ENCODE measurements around the gene BAMBI.
A peak's percentile ranks its signal among the peaks of the same experiment; 100 is the strongest.
"Not testable (repeated sequence)": the region's sequence is repeated elsewhere in the genome, so short reads cannot be mapped to it uniquely, and the experiment has no call there.

Gene BAMBI

DNA sequence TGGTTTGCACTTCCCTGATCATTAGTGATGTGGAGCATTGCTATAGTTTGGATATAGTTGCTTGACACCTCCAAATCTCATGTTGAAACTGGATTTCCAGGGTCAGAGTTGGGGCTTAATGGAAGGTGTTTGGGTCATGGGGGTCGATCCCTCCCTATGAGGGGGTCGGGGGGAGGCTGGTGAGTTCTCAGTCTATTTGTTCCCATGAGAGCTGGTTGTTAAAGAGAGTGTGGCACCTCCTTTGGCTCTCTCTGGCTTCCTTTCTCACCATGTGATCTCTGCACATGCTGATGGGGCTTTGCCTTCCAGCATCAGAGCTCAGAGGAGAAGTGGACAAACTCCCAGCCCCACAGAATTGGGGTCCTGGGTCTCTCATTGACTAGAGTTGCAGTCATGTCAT is 36.8 kb upstream of the BAMBI start:
- Histone ChIP-seq H3K27ac (ENCODE audit: low read length) (no peak overlapping the region), H3K9me3 (ENCODE audit: insufficient read depth, low read length, severe bottlenecking) (no peaks in the 10 kb centered on the region), H3K36me3 (ENCODE audit: insufficient read depth, low read length) (no peaks in the 10 kb centered on the region), H3K79me2 (ENCODE audit: insufficient read depth, low read length) (no peaks in the 10 kb centered on the region), H3K4me1 (ENCODE audit: insufficient read depth, low read length) (no peaks in the 10 kb centered on the region), H4K20me1 (ENCODE audit: insufficient read depth, low read length) (no peaks in the 10 kb centered on the region), H3K4me2 (ENCODE audit: insufficient read depth, low read length) (no peak overlapping the region), H3K27me3 (ENCODE audit: insufficient read depth, low read length, poor library complexity) (no peaks in the 10 kb centered on the region), H3K9ac (ENCODE audit: low read depth, low read length) (no peak overlapping the region), H3K4me3 (ENCODE audit: low read depth in 1 of 2, low read length in 2 of 2) (no peak overlapping the region), H2AFZ (ENCODE audit: low read depth, low read length) (no peak overlapping the region)
- ATAC-seq (ENCODE audit: insufficient read depth, low read depth): no peak
- TF ChIP-seq CTCF (IDR thresholded peaks at IDR 0.05; ENCODE audit: borderline replicate concordance, extremely low read depth, low read length, poor library complexity, severe bottlenecking): no peak
- no peak for DNase-seq

DNA sequence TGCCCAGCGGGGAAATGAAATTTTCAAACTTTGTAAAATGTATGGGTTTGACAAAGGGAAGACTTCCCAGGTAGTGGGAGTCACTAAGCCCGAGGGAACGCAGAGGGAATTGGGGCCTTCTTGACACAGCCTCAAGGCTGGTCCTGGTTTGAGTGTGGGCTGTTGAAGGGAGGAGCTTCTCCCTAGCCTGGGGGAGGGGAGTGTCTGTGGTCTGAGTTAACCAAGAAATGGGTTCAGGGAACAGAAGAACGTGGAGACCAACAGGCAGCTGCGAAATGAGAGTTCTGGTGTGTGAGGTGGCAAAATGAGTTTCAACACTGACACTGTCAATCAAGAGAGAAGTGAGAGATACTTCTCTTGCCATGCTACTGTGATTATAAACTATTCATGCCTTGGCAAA is 32.7 kb upstream of the BAMBI start:
- H3K4me1 ChIP-seq (ENCODE audit: insufficient read depth, low read length): no peaks in the 10 kb centered on the region
- no peak overlapping the region for H3K27ac ChIP-seq (ENCODE audit: low read length)
- no peak overlapping the region for H3K9ac ChIP-seq (ENCODE audit: low read depth, low read length)
- H3K4me3 ChIP-seq (ENCODE audit: low read depth in 1 of 2, low read length in 2 of 2): no peak overlapping the region
- no peak for TF ChIP-seq CTCF (IDR thresholded peaks at IDR 0.05; ENCODE audit: borderline replicate concordance, extremely low read depth, low read length, poor library complexity, severe bottlenecking)
- TF ChIP-seq EZH2 (IDR thresholded peaks at IDR 0.05; ENCODE audit: borderline replicate concordance, low read depth, low read length, severe bottlenecking): no peak
- H3K79me2 ChIP-seq (ENCODE audit: insufficient read depth, low read length): no peaks in the 10 kb centered on the region
- H3K4me2 ChIP-seq (ENCODE audit: insufficient read depth, low read length): no peak overlapping the region
- H3K36me3 ChIP-seq (ENCODE audit: insufficient read depth, low read length): no peaks in the 10 kb centered on the region
- DNase-seq (peak; percentile 28), ATAC-seq (ENCODE audit: insufficient read depth, low read depth) (peak; percentile 79)
- H3K9me3 ChIP-seq (ENCODE audit: insufficient read depth, low read length, severe bottlenecking): no peaks in the 10 kb centered on the region
- no peaks in the 10 kb centered on the region for H4K20me1 ChIP-seq (ENCODE audit: insufficient read depth, low read length)
- H2AFZ ChIP-seq (ENCODE audit: low read depth, low read length): no peak overlapping the region
- no peaks in the 10 kb centered on the region for H3K27me3 ChIP-seq (ENCODE audit: insufficient read depth, low read length, poor library complexity)

DNA sequence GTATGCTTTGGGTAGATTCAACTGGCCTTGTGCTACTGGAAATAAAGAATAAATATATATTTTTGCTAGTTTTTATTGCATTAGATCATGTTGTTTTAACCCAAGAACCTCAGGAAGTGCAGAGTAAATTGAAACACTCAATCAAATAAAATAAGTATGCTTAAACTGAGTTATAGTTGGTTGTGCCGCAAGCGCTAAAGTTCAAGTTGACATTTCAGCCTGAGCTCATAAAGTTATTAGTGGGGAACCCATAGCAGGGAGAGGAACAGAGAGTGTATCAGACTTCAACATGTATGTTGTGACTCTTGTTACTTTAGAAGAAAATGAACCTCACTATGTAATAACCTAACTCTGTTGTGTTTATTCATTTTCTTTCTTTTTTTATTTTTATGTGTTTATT is 25.2 kb upstream of the BAMBI start:
- Histone ChIP-seq H3K4me3 (ENCODE audit: low read depth in 1 of 2, low read length in 2 of 2) (no peak overlapping the region), H3K4me1 (ENCODE audit: insufficient read depth, low read length) (no peaks in the 10 kb centered on the region), H3K27ac (ENCODE audit: low read length) (no peak overlapping the region), H2AFZ (ENCODE audit: low read depth, low read length) (no peak overlapping the region), H3K36me3 (ENCODE audit: insufficient read depth, low read length) (no peaks in the 10 kb centered on the region), H3K4me2 (ENCODE audit: insufficient read depth, low read length) (no peak overlapping the region), H4K20me1 (ENCODE audit: insufficient read depth, low read length) (no peaks in the 10 kb centered on the region), H3K79me2 (ENCODE audit: insufficient read depth, low read length) (no peaks in the 10 kb centered on the region), H3K9ac (ENCODE audit: low read depth, low read length) (no peak overlapping the region), H3K9me3 (ENCODE audit: insufficient read depth, low read length, severe bottlenecking) (no peaks in the 10 kb centered on the region), H3K27me3 (ENCODE audit: insufficient read depth, low read length, poor library complexity) (no peaks in the 10 kb centered on the region)
- no peak for ATAC-seq (ENCODE audit: insufficient read depth, low read depth)
- DNase-seq: no peak
- TF ChIP-seq CTCF (IDR thresholded peaks at IDR 0.05; ENCODE audit: borderline replicate concordance, extremely low read depth, low read length, poor library complexity, severe bottlenecking) (no peak), EZH2 (IDR thresholded peaks at IDR 0.05; ENCODE audit: borderline replicate concordance, low read depth, low read length, severe bottlenecking) (no peak)

GRCh38 chr10:28652703-28653102 is 24.6 kb upstream of the BAMBI start:
- no peaks in the 10 kb centered on the region for H3K9me3 ChIP-seq (ENCODE audit: insufficient read depth, low read length, severe bottlenecking)
- no peak overlapping the region for H3K4me2 ChIP-seq (ENCODE audit: insufficient read depth, low read length)
- no peak overlapping the region for H2AFZ ChIP-seq (ENCODE audit: low read depth, low read length)
- H3K9ac ChIP-seq (ENCODE audit: low read depth, low read length): no peak overlapping the region
- H3K4me1 ChIP-seq (ENCODE audit: insufficient read depth, low read length): no peaks in the 10 kb centered on the region
- no peak overlapping the region for H3K4me3 ChIP-seq (ENCODE audit: low read depth in 1 of 2, low read length in 2 of 2)
- no peaks in the 10 kb centered on the region for H3K27me3 ChIP-seq (ENCODE audit: insufficient read depth, low read length, poor library complexity)
- TF ChIP-seq EZH2 (IDR thresholded peaks at IDR 0.05; ENCODE audit: borderline replicate concordance, low read depth, low read length, severe bottlenecking) (no peak), CTCF (IDR thresholded peaks at IDR 0.05; ENCODE audit: borderline replicate concordance, extremely low read depth, low read length, poor library complexity, severe bottlenecking) (no peak)
- no peaks in the 10 kb centered on the region for H3K79me2 ChIP-seq (ENCODE audit: insufficient read depth, low read length)
- no peak for DNase-seq
- ATAC-seq (ENCODE audit: insufficient read depth, low read depth): no peak
- no peaks in the 10 kb centered on the region for H4K20me1 ChIP-seq (ENCODE audit: insufficient read depth, low read length)
- H3K36me3 ChIP-seq (ENCODE audit: insufficient read depth, low read length): no peaks in the 10 kb centered on the region
- H3K27ac ChIP-seq (ENCODE audit: low read length): no peak overlapping the region

DNA sequence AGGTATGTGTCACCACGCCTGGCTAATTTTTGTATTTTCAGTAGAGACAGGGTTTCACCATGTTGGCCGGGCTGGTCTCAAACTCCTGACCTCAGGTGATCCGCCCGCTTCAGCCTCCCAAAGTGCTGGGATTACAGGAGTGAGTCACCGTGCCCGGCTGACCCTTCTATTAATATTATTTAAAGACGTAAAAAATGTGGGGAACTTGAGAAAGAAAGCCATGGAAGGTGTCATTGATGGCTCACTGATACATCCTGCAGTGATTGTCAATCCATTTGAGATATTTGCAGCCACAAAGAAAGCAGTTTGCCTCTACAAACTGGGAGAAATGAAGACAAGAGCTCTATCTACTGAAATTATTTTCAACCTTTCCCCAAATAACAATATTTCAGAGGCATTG is 18.5 kb upstream of the BAMBI start:
- not testable (repeated sequence) for H3K4me2 ChIP-seq (ENCODE audit: insufficient read depth, low read length); H3K27me3 ChIP-seq (ENCODE audit: insufficient read depth, low read length, poor library complexity); H3K4me3 ChIP-seq (ENCODE audit: low read depth in 1 of 2, low read length in 2 of 2); H3K79me2 ChIP-seq (ENCODE audit: insufficient read depth, low read length); H3K9ac ChIP-seq (ENCODE audit: low read depth, low read length); ATAC-seq (ENCODE audit: insufficient read depth, low read depth); H3K36me3 ChIP-seq (ENCODE audit: insufficient read depth, low read length); H3K4me1 ChIP-seq (ENCODE audit: insufficient read depth, low read length); H3K27ac ChIP-seq (ENCODE audit: low read length); H3K9me3 ChIP-seq (ENCODE audit: insufficient read depth, low read length, severe bottlenecking); DNase-seq; H2AFZ ChIP-seq (ENCODE audit: low read depth, low read length); H4K20me1 ChIP-seq (ENCODE audit: insufficient read depth, low read length)

Measured in DND-41 (cell line).